HepG2 (cell line): ENCODE data around the gene GLRB. TPM values are rescaled to one million over a fixed set of nuclear protein-coding genes. Genes with fewer than 3 reads are reported as not detected.

Experiments used
- AGO1 ChIP-seq: fragments of 200-400 bp; formaldehyde crosslinking; IDR thresholded peaks from 2 replicates; pipeline ENCODE4 v1.6.1; 2017; ENCODE audit warnings: mild to moderate bottlenecking, low read depth, low read length, moderate library complexity; ENCODE audit not compliant: poor library complexity, severe bottlenecking
- ATM ChIP-seq: fragments of 450-650 bp; IDR thresholded peaks from 2 replicates; pipeline ENCODE4 v1.7.1; 2017; ENCODE audit warnings: mild to moderate bottlenecking, borderline replicate concordance
- CBX2 ChIP-seq, 2 experiments: fragments of 200-600 bp in 1 of 2; sonication (generic); formaldehyde crosslinking in 1 of 2; IDR thresholded peaks; 2 replicates each; pipeline versions ENCODE4 v1.7.0 to v1.8.1; 2018 to 2022; ENCODE audit warnings: low read depth in 2 of 2, low read length in 1 of 2, mild to moderate bottlenecking in 1 of 2, missing genetic modification reagents in 1 of 2
- EED ChIP-seq: sonication (generic); formaldehyde crosslinking; IDR thresholded peaks from 2 replicates; pipeline ENCODE4 v1.5.0; 2020; ENCODE audit warnings: mild to moderate bottlenecking, missing genetic modification reagents
- FOXM1 ChIP-seq: sonication (generic); formaldehyde crosslinking; IDR thresholded peaks from 2 replicates; pipeline ENCODE4 v1.5.0; 2020; ENCODE audit warnings: missing genetic modification reagents
- HNRNPH1 ChIP-seq: fragments of 200-400 bp; formaldehyde crosslinking; optimal IDR thresholded peaks from 2 replicates; pipeline ENCODE3; 2017; ENCODE audit warnings: mild to moderate bottlenecking, low read depth, low read length
- HNRNPK ChIP-seq: fragments of 200-400 bp; formaldehyde crosslinking; IDR thresholded peaks from 2 replicates; pipeline ENCODE4 v1.6.1; 2018; ENCODE audit warnings: low read length, low read depth, moderate library complexity, mild to moderate bottlenecking; ENCODE audit not compliant: poor library complexity, severe bottlenecking
- IRF2 ChIP-seq: IDR thresholded peaks from 2 replicates; pipeline ENCODE4 v1.6.1; 2018; ENCODE audit warnings: missing genetic modification reagents, missing compliant biosample characterization
- JDP2 ChIP-seq: sonication (generic); formaldehyde crosslinking; IDR thresholded peaks from 2 replicates; pipeline ENCODE4 v1.8.1; 2022; ENCODE audit warnings: missing genetic modification reagents, borderline replicate concordance
- NCOR1 ChIP-seq: fragments of 200-600 bp; sonication (generic); IDR thresholded peaks from 2 replicates; pipeline ENCODE4 v1.7.0; 2017; ENCODE audit warnings: antibody characterized with exemption, low read length, borderline replicate concordance
- NFKB2 ChIP-seq: sonication (generic); formaldehyde crosslinking; IDR thresholded peaks from 2 replicates; pipeline ENCODE4 v1.4.0; 2020; ENCODE audit warnings: missing genetic modification reagents, borderline replicate concordance
- RFXANK ChIP-seq: IDR thresholded peaks from 2 replicates; pipeline ENCODE4 v1.6.1; 2016
- STAG1 ChIP-seq: sonication (generic); formaldehyde crosslinking; IDR thresholded peaks from 2 replicates; pipeline ENCODE4 v1.4.0; 2020; ENCODE audit warnings: missing genetic modification reagents
- TOE1 ChIP-seq: sonication (generic); formaldehyde crosslinking; IDR thresholded peaks from 2 replicates; pipeline ENCODE4 v1.4.0; 2020; ENCODE audit warnings: mild to moderate bottlenecking, missing genetic modification reagents
- TP53 ChIP-seq: sonication (generic); formaldehyde crosslinking; conservative IDR thresholded peaks from 2 replicates; pipeline ENCODE4 v1.4.0; 2020; ENCODE audit warnings: missing genetic modification reagents
- ZKSCAN1 ChIP-seq: fragments of 150-350 bp; IDR thresholded peaks from 2 replicates; pipeline ENCODE4 v1.6.1; 2014; ENCODE audit warnings: low read length
- ZNF160 ChIP-seq: sonication (generic); formaldehyde crosslinking; IDR thresholded peaks from 2 replicates; pipeline ENCODE4 v1.8.0; 2022; ENCODE audit warnings: mild to moderate bottlenecking, inconsistent platforms, missing genetic modification reagents
- ZNF430 ChIP-seq: sonication (generic); formaldehyde crosslinking; IDR thresholded peaks from 2 replicates; pipeline ENCODE4 v1.9.0; 2021; ENCODE audit warnings: mild to moderate bottlenecking, missing genetic modification reagents
- ZNF441 ChIP-seq: sonication (generic); formaldehyde crosslinking; IDR thresholded peaks from 2 replicates; pipeline ENCODE4 v1.7.0; 2021; ENCODE audit warnings: missing genetic modification reagents, borderline replicate concordance
- ZNF558 ChIP-seq: sonication (generic); formaldehyde crosslinking; IDR thresholded peaks from 2 replicates; pipeline ENCODE4 v1.9.0; 2022; ENCODE audit warnings: mild to moderate bottlenecking, missing genetic modification reagents, borderline replicate concordance
- ZNF766 ChIP-seq: sonication (generic); formaldehyde crosslinking; IDR thresholded peaks from 2 replicates; pipeline ENCODE4 v1.5.0; 2020; ENCODE audit warnings: missing genetic modification reagents, borderline replicate concordance
- ZSCAN31 ChIP-seq: sonication (generic); formaldehyde crosslinking; IDR thresholded peaks from 2 replicates; pipeline ENCODE4 v1.5.0; 2020; ENCODE audit warnings: low read depth, mild to moderate bottlenecking, missing genetic modification reagents
- polyA plus RNA-seq, 8 experiments: library from polyadenylated mRNA; depleted of rRNA in 3 of 8; stranded (reverse) in 7 of 8; unstranded in 1 of 8; fragments of >200 nt; fragmentation: Illumina TruSeq in 4 of 8; extraction: Trizol in 4 of 8; gene quantifications; 2 replicates each; pipeline versions ENCODE4 v1.2.1 to v1.2.3, GENCODE V29; 2011 to 2016; ENCODE audit warnings: low read depth in 4 of 8, missing spikeins in 1 of 8, mixed read lengths in 1 of 8; ENCODE audit not compliant: insufficient read depth in 1 of 8
- total RNA-seq, 5 experiments: library from RNA; depleted of rRNA; stranded (reverse); fragments of >200 nt; fragmentation: Illumina TruSeq; extraction: Trizol; gene quantifications; 2 replicates each; pipeline ENCODE4 v1.2.3, GENCODE V29; 2016; ENCODE audit warnings: low read depth in 1 of 5
- TF ChIP-seq, protein P1 (sequence below): sonication (generic); formaldehyde crosslinking; IDR thresholded peaks from 2 replicates; pipeline ENCODE4 v1.4.0; 2020; ENCODE audit warnings: missing genetic modification reagents
- TF ChIP-seq, protein P2 (sequence below): sonication (generic); formaldehyde crosslinking; IDR thresholded peaks from 2 replicates; pipeline ENCODE4 v1.4.0; 2020; ENCODE audit warnings: missing genetic modification reagents
- TF ChIP-seq, protein P3 (sequence below): sonication (generic); formaldehyde crosslinking; IDR thresholded peaks from 2 replicates; pipeline ENCODE4 v1.5.0; 2020; ENCODE audit warnings: missing genetic modification reagents, mild to moderate bottlenecking, borderline replicate concordance

The GLRB gene
- total and polyA plus RNA-seq, 2 of the 13 experiments (the other 11 are each of a cell fraction or from before 2014, with no cell fraction given), result 0.17 to 0.24 TPM

DNA sequence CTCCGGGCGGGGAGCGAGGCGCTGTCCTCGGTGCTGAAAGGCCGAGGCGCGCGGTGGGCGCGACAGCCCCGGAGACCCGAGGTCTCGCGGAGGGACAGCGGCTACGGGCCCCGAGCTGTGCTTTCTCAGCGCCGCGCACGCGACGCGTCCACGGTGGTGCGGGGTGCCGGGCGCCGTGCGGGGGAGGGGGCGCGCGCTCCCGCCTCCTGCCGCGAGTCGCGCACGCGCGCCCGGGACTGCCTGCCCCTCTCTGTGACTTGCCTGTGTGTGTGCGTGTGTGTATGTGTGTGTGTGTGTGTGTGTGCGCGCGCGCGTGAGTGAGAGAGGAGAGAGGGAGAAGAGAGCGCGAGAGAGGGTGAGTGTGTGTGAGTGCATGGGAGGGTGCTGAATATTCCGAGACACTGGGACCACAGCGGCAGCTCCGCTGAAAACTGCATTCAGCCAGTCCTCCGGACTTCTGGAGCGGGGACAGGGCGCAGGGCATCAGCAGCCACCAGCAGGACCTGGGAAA is 144.5 kb downstream of the GLRB start, which contains the start of gene GRIA2 (continued):
- no peak for TF ChIP-seq ZNF430 (CRISPR knock-in tag)
- no peak for TF ChIP-seq FOXM1 (CRISPR knock-in tag)
- TF ChIP-seq HNRNPH1, result no peak
- TF ChIP-seq ZNF766 (CRISPR knock-in tag), result peak; percentile 89
- peak; percentile 52; the same call in 1 of the 2 replicates for TF ChIP-seq ZNF558
- TF ChIP-seq NFKB2 (CRISPR knock-in tag), result peak; percentile 75; the same call in 1 of the 2 replicates
- TF ChIP-seq ZNF160 (CRISPR knock-in tag), result peak; percentile 76
- TF ChIP-seq NCOR1, result no peak
- no peak; the same call in 1 of the 2 replicates for TF ChIP-seq JDP2 (CRISPR knock-in tag)
- TF ChIP-seq STAG1 (CRISPR knock-in tag), result no peak; the same call in 1 of the 2 replicates
- TF ChIP-seq IRF2 (CRISPR knock-in tag), result peak; percentile 60; the same call in 1 of the 2 replicates
- no peak for TF ChIP-seq HNRNPK
- TF ChIP-seq, protein P1, sequence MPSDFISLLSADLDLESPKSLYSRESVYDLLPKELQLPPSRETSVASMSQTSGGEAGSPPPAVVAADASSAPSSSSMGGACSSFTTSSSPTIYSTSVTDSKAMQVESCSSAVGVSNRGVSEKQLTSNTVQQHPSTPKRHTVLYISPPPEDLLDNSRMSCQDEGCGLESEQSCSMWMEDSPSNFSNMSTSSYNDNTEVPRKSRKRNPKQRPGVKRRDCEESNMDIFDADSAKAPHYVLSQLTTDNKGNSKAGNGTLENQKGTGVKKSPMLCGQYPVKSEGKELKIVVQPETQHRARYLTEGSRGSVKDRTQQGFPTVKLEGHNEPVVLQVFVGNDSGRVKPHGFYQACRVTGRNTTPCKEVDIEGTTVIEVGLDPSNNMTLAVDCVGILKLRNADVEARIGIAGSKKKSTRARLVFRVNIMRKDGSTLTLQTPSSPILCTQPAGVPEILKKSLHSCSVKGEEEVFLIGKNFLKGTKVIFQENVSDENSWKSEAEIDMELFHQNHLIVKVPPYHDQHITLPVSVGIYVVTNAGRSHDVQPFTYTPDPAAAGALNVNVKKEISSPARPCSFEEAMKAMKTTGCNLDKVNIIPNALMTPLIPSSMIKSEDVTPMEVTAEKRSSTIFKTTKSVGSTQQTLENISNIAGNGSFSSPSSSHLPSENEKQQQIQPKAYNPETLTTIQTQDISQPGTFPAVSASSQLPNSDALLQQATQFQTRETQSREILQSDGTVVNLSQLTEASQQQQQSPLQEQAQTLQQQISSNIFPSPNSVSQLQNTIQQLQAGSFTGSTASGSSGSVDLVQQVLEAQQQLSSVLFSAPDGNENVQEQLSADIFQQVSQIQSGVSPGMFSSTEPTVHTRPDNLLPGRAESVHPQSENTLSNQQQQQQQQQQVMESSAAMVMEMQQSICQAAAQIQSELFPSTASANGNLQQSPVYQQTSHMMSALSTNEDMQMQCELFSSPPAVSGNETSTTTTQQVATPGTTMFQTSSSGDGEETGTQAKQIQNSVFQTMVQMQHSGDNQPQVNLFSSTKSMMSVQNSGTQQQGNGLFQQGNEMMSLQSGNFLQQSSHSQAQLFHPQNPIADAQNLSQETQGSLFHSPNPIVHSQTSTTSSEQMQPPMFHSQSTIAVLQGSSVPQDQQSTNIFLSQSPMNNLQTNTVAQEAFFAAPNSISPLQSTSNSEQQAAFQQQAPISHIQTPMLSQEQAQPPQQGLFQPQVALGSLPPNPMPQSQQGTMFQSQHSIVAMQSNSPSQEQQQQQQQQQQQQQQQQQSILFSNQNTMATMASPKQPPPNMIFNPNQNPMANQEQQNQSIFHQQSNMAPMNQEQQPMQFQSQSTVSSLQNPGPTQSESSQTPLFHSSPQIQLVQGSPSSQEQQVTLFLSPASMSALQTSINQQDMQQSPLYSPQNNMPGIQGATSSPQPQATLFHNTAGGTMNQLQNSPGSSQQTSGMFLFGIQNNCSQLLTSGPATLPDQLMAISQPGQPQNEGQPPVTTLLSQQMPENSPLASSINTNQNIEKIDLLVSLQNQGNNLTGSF (CRISPR knock-in tag), result peak; percentile 80; the same call in 1 of the 2 replicates
- no peak for TF ChIP-seq AGO1
- TF ChIP-seq, protein P2, sequence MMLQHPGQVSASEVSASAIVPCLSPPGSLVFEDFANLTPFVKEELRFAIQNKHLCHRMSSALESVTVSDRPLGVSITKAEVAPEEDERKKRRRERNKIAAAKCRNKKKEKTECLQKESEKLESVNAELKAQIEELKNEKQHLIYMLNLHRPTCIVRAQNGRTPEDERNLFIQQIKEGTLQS, result peak; percentile 63; the same call in 1 of the 2 replicates
- TF ChIP-seq ATM, result no peak
- no peak; the same call in 1 of the 2 replicates for TF ChIP-seq ZSCAN31 (CRISPR knock-in tag)
- no peak for TF ChIP-seq CBX2 (IDR thresholded peaks at IDR 0.05; ENCODE audit: low read depth, low read length)
- TF ChIP-seq CBX2 (CRISPR knock-in tag; IDR thresholded peaks at IDR 0.05; ENCODE audit: low read depth), result peak; percentile 29; the same call in 1 of the 2 replicates
- TF ChIP-seq EED, result 0 out of 2 replicates have a peak, but pooled peaks have one; percentile 65
- TF ChIP-seq ZKSCAN1, result no peak
- TF ChIP-seq, protein P3, sequence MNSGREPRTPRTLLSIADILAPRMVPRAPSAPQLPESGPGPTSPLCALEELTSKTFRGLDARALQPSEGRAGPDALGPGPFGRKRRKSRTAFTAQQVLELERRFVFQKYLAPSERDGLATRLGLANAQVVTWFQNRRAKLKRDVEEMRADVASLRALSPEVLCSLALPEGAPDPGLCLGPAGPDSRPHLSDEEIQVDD (CRISPR knock-in tag), result peak; percentile 82; the same call in 1 of the 2 replicates
- TF ChIP-seq TP53 (CRISPR knock-in tag), result no peak
- TF ChIP-seq ZNF441 (CRISPR knock-in tag), result peak; percentile 83; the same call in 1 of the 2 replicates
- no peak for TF ChIP-seq RFXANK
- TF ChIP-seq TOE1 (CRISPR knock-in tag), result no peak
